DOHH2 (cell line): ENCODE data around the gene SLITRK1.

Experiments
- CTCF ChIP-seq: fragments of 200-600 bp; sonication (generic); IDR thresholded peaks from one replicate; pipeline ENCODE4 v1.5.1; 2014; ENCODE audit warnings: antibody characterized with exemption, mild to moderate bottlenecking, low read depth, low read length; ENCODE audit not compliant: poor library complexity, severe bottlenecking
- EZH2phosphoT487 ChIP-seq: fragments of 200-600 bp; sonication (generic); IDR thresholded peaks from 2 replicates; pipeline ENCODE4 v1.6.1; 2017; ENCODE audit warnings: borderline replicate concordance, mild to moderate bottlenecking, antibody characterized with exemption, low read length, moderate library complexity, mixed read lengths

- no peak for TF ChIP-seq CTCF
- TF ChIP-seq EZH2phosphoT487: no peak
Observed at GRCh38 chr13:83827338-83827737, 54.9 kb downstream of the SLITRK1 start.
